K562 (cell line): ENCODE measurements around the gene MEIOB. TPM values are rescaled to one million over a fixed set of nuclear protein-coding genes. Genes with fewer than 3 reads are reported as not detected.
A peak's percentile ranks its signal among the peaks of the same experiment; 100 is the strongest.

ENCODE experiments used
- ATAC-seq: fragments of 200-7000 bp; cut with Tn5 transposase; 3 replicates; pipeline ENCODE4 v1.9.1; 2020; ENCODE audit warnings: moderate library complexity
- BruUV-seq: library from RNA; stranded (reverse); fragments of 400-500 nt; replicated peaks from 2 replicates; lab custom pipeline; 2021; lab: Mats Ljungman, UMichigan
- CTCF ChIA-PET: fragments of 300-600 bp; formaldehyde crosslinking; extraction: SDS; loops from one replicate; lab custom pipeline; 2021; ENCODE audit warnings: low intra/inter-chr PET ratio; lab: Yijun Ruan, JAX
- POLR2A ChIA-PET: fragments of 300-600, 350-650 bp; sonication (Branson Sonifier 250); formaldehyde crosslinking; extraction: SDS; loops from one replicate; lab custom pipeline; 2021; ENCODE audit warnings: antibody characterized with exemption, inconsistent platforms; lab: Yijun Ruan, JAX
- DNase-seq, 4 experiments: peaks; one replicate each; pipeline versions ENCODE4 v3.0.0 to v3.0.0-alpha.2; 2011 to 2018; ENCODE audit warnings: low spot score in 3 of 4, mixed read lengths in 3 of 4; ENCODE audit errors: extremely low read depth in 1 of 4
- FAIRE-seq: peaks from 2 replicates; lab custom pipeline; 2011; peaks lifted over from hg19 to GRCh38; lab: Jason Lieb, UNC
- H2AFZ ChIP-seq: 2 replicates; pipeline ENCODE4 v1.6.0; 2011; ENCODE audit warnings: low read depth, low read length, control low read depth, inconsistent platforms
- H3K27ac ChIP-seq: fragments of 200-600 bp; 3 replicates; pipeline ENCODE4 v1.8.0; 2011; ENCODE audit warnings: low read depth, mild to moderate bottlenecking, control low read depth, inconsistent platforms, low read length, moderate library complexity, mixed read lengths; ENCODE audit errors: extremely low read depth
- H3K27me3 ChIP-seq, 2 experiments: fragments of 300-600 bp in 1 of 2; 2 replicates in 1 of 2; 3 replicates in 1 of 2; pipeline versions ENCODE4 v1.6.0 to v1.8.0; 2011; ENCODE audit warnings: inconsistent platforms in 2 of 2, low read length in 2 of 2, mild to moderate bottlenecking in 1 of 2, mixed read lengths in 1 of 2, moderate library complexity in 1 of 2; ENCODE audit not compliant: control insufficient read depth in 2 of 2, insufficient read depth in 2 of 2
- H3K36me3 ChIP-seq: fragments of 300-600 bp; 3 replicates; pipeline ENCODE4 v1.8.0; 2011; ENCODE audit warnings: mild to moderate bottlenecking, low read length, inconsistent platforms; ENCODE audit not compliant: control insufficient read depth, insufficient read depth
- H3K4me1 ChIP-seq, 2 experiments: fragments of 200-600 bp in 1 of 2; replicated peaks in 1 of 2; 2 replicates in 1 of 2; 3 replicates in 1 of 2; pipeline versions ENCODE4 v1.5.1 to v1.8.0; 2011; ENCODE audit warnings: inconsistent platforms in 2 of 2, low read length in 2 of 2, mild to moderate bottlenecking in 1 of 2, mixed read lengths in 1 of 2, moderate library complexity in 1 of 2; ENCODE audit not compliant: control insufficient read depth in 2 of 2, insufficient read depth in 2 of 2
- H3K4me2 ChIP-seq: 2 replicates; pipeline ENCODE4 v1.6.1; 2011; ENCODE audit warnings: low read length, control low read depth, inconsistent platforms, mixed read lengths; ENCODE audit not compliant: insufficient read depth
- H3K4me3 ChIP-seq: fragments of 200-600 bp; sonication (generic), shearing (Covaris generic); 2 replicates; pipeline ENCODE4 v1.5.1; 2016; ENCODE audit warnings: control low read depth, inconsistent platforms
- H3K79me2 ChIP-seq: fragments of 200-600 bp; 3 replicates; pipeline ENCODE4 v1.8.0; 2011; ENCODE audit warnings: low read length, inconsistent platforms; ENCODE audit not compliant: control insufficient read depth, insufficient read depth
- H3K9ac ChIP-seq, 2 experiments: 2 replicates each; pipeline versions ENCODE4 v1.6.0 to v1.6.1; 2011; ENCODE audit warnings: low read depth in 2 of 2, low read length in 2 of 2, control low read depth in 1 of 2, inconsistent platforms in 1 of 2, mild to moderate bottlenecking in 1 of 2, mixed read lengths in 1 of 2; ENCODE audit not compliant: insufficient read depth in 1 of 2
- H3K9me1 ChIP-seq: one replicate; pipeline ENCODE4 v1.6.0; 2011; ENCODE audit warnings: inconsistent platforms, mild to moderate bottlenecking, low read length, moderate library complexity; ENCODE audit not compliant: control insufficient read depth, insufficient read depth
- H3K9me3 ChIP-seq: replicated peaks from 2 replicates; pipeline ENCODE4 v1.5.1; 2011; ENCODE audit warnings: low read depth, low read length, inconsistent platforms; ENCODE audit not compliant: control insufficient read depth, insufficient read depth
- H4K20me1 ChIP-seq: replicated peaks from 2 replicates; pipeline ENCODE4 v1.6.1; 2011; ENCODE audit warnings: low read length, inconsistent platforms, mixed read lengths; ENCODE audit not compliant: control insufficient read depth, insufficient read depth
- CBX3 ChIP-seq, 2 experiments: IDR thresholded peaks; 1 replicate in 1 of 2; 2 replicates in 1 of 2; pipeline ENCODE4 v1.6.1; 2012; ENCODE audit warnings: inconsistent platforms in 2 of 2, low read length in 2 of 2, borderline replicate concordance in 1 of 2, control low read depth in 1 of 2
- MAFG ChIP-seq: fragments of 450-650 bp; conservative IDR thresholded peaks from 2 replicates; pipeline ENCODE4 v1.6.1; 2016; ENCODE audit warnings: missing genetic modification characterization, missing compliant biosample characterization
- RBFOX2 ChIP-seq: fragments of 200-400 bp; formaldehyde crosslinking; IDR thresholded peaks from 2 replicates; pipeline ENCODE4 v1.6.1; 2017; ENCODE audit warnings: low read depth, mild to moderate bottlenecking, low read length, moderate library complexity
- WGBS: fragments of 100-300 bp; shearing (Covaris generic); methylation state at CpG from one replicate; pipeline ENCODE4 v1.1.6; 2016; ENCODE audit warnings: low coverage, mixed read lengths; ENCODE audit not compliant: insufficient coverage; ENCODE audit errors: missing lambda C conversion rate; 5-methylcytosine and 5-hydroxymethylcytosine counted together
- in situ Hi-C: fragments of 300-500 bp; cut with MboI; formaldehyde crosslinking; loops from 4 replicates; pipeline ENCODE4 v1.15.0; 2018; ENCODE audit warnings: inconsistent platforms, mixed read lengths
- intact Hi-C: fragments of 100-400 bp; cut with micrococcal nuclease; formaldehyde crosslinking; loops from 2 replicates; pipeline ENCODE4 v1.14.2; 2022
- polyA plus RNA-seq, 8 experiments: library from polyadenylated mRNA; depleted of rRNA in 4 of 8; stranded (reverse) in 5 of 8; unstranded in 3 of 8; fragments of >200 nt; fragmentation: Nextera tagmentation in 2 of 8; fragmentation: Illumina TruSeq in 1 of 8; extraction: Ambion mirVana in 2 of 8; extraction: Trizol in 1 of 8; gene quantifications; 2 replicates each; pipeline versions ENCODE4 v1.2.1 to v1.2.3, GENCODE V29; 2011 to 2014; ENCODE audit warnings: inconsistent platforms in 1 of 8, missing spikeins in 1 of 8
- total RNA-seq, 7 experiments: library from RNA; depleted of rRNA in 6 of 7; stranded (reverse); fragments of >200 nt in 6 of 7; fragmentation: Illumina TruSeq in 2 of 7; extraction: Trizol in 2 of 7; gene quantifications; 2 replicates each; pipeline versions ENCODE4 v1.2.1 to v1.2.3, GENCODE V29; 2011 to 2021; ENCODE audit warnings: low replicate concordance in 1 of 7

The MEIOB gene
- total and polyA plus RNA-seq, 9 of the 15 experiments (the other 6 are each of a cell fraction or from before 2014, with no cell fraction given) = 25.4 to 203 (median 97.6) TPM

GRCh38 chr16:1788708-1789100 is 83.3 kb downstream of the MEIOB start:
- Histone ChIP-seq H4K20me1 (no peaks in the 10 kb centered on the region; the same call in 1 of the 2 replicates), H3K27ac (no peak overlapping the region), H3K4me1 (peaks cover 2 to 82% of the 10 kb centered on the region in 2 experiments; a peak in 3 of 5 replicates), H3K9me1 (no peaks in the 10 kb centered on the region), H2AFZ (no peak overlapping the region), H3K79me2 (peaks cover 36% of the 10 kb centered on the region), H3K4me2 (no peak overlapping the region), H3K9me3 (no peaks in the 10 kb centered on the region), H3K9ac (no peak overlapping the region; a peak in 1 of 4 replicates), H3K4me3 (no peak overlapping the region), H3K36me3 (peaks cover 59% of the 10 kb centered on the region; the same call in 1 of the 3 replicates), H3K27me3 (no peaks in the 10 kb centered on the region)
- no TSS peak for BruUV-seq
- intact Hi-C loops (no loop called here), in situ Hi-C loops (no loop called here)
- POLR2A ChIA-PET = interaction anchor here (0.6 kb wide), 1 partner anchor 16 kb away, joined by 3 read pairs; the partner anchor contains the start of genes EME2 and MRPS34
- no peak for ATAC-seq
- no peak for FAIRE-seq
- CTCF ChIA-PET = no interaction called here
- 89% methylated on average over 15 of the region's 19 CpGs for WGBS
- DNase-seq = no peak
- no peak for TF ChIP-seq MAFG (tag)
- TF ChIP-seq RBFOX2 = 0 out of 2 replicates have a peak, but pooled peaks have one; percentile 10

- POLR2A ChIA-PET = interaction anchor here (0.6 kb wide), 1 partner anchor 16 kb away, joined by 3 read pairs; the partner anchor contains the start of genes EME2 and MRPS34
- no TSS peak for BruUV-seq
- no peaks in the 10 kb centered on the region for H3K9me3 ChIP-seq
- H3K4me3 ChIP-seq = no peak overlapping the region
- H3K4me1 ChIP-seq = peaks cover 2 to 82% of the 10 kb centered on the region in 2 experiments; a peak in 3 of 5 replicates
- peaks cover 40% of the 10 kb centered on the region for H3K79me2 ChIP-seq
- DNase-seq = no peak
- no peak overlapping the region for H3K27ac ChIP-seq
- no peak overlapping the region for H3K4me2 ChIP-seq
- H4K20me1 ChIP-seq = no peaks in the 10 kb centered on the region; the same call in 1 of the 2 replicates
- no peaks in the 10 kb centered on the region for H3K9me1 ChIP-seq
- no peak overlapping the region for H2AFZ ChIP-seq
- ATAC-seq = no peak
- CTCF ChIA-PET = interaction anchor here (0.6 kb wide), 1 partner anchor 549 kb away, joined by 3 read pairs; no protein-coding TSS in a partner anchor
- peaks cover 59% of the 10 kb centered on the region; the same call in 1 of the 3 replicates for H3K36me3 ChIP-seq
- in situ Hi-C loops = no loop called here
- FAIRE-seq = no peak
- TF ChIP-seq RBFOX2 (0 out of 2 replicates have a peak, but pooled peaks have one; percentile 16), CBX3 (IDR thresholded peaks at IDR 0.05; ENCODE audit: borderline replicate concordance in 1 of 2, low read length in 2 of 2) (no peak)
- intact Hi-C loops = no loop called here
- 97% methylated on average over 22 of the region's 38 CpGs for WGBS
- no peak overlapping the region; a peak in 1 of 4 replicates for H3K9ac ChIP-seq
- H3K27me3 ChIP-seq = no peaks in the 10 kb centered on the region
These were observed 83.8 kb downstream of the MEIOB start for GRCh38 chr16:1788095-1788707.
